Prostate gland (tissue), 2 donors: ENCODE data around the gene ZSWIM9. TPM values are rescaled to one million over a fixed set of nuclear protein-coding genes. Genes with fewer than 3 reads are reported as not detected.

Experiments
- DNase-seq: peaks from one replicate; pipeline ENCODE4 v3.0.0-alpha.2; 2019; ENCODE audit warnings: low spot score
- H3K27ac ChIP-seq, 2 donors: fragments of 200-600 bp; sonication (generic); 2 replicates each; pipeline ENCODE4 v1.5.1; 2017 to 2019
- H3K27me3 ChIP-seq: fragments of 200-600 bp; sonication (generic); replicated peaks from 2 replicates; pipeline ENCODE4 v1.5.1; 2019; ENCODE audit not compliant: insufficient read depth
- H3K36me3 ChIP-seq, 2 donors: fragments of 200-600 bp; sonication (generic); 1 replicate in 1 of 2; 2 replicates in 1 of 2; pipeline versions ENCODE4 v1.5.1 to v1.8.1; 2017 to 2019
- H3K4me1 ChIP-seq: fragments of 200-600 bp; sonication (generic); replicated peaks from 2 replicates; pipeline ENCODE4 v1.5.1; 2019
- H3K4me3 ChIP-seq, 2 donors: fragments of 200-600 bp; sonication (generic); 2 replicates each; pipeline ENCODE4 v1.5.1; 2017 to 2019
- H3K9me3 ChIP-seq: fragments of 200-600 bp; sonication (generic); 2 replicates; pipeline ENCODE4 v1.5.1; 2017
- CTCF ChIP-seq, 4 experiments: fragments of 200-600 bp in 2 of 4; fragments of 450-650 bp in 2 of 4; sonication (generic) in 2 of 4; IDR thresholded peaks; 1 replicate in 3 of 4; 2 replicates in 1 of 4; pipeline ENCODE4 v1.5.1; 2016 to 2019; ENCODE audit warnings: antibody characterized with exemption in 4 of 4, mild to moderate bottlenecking in 2 of 4, moderate library complexity in 2 of 4
- POLR2A ChIP-seq: fragments of 450-650 bp; IDR thresholded peaks from one replicate; pipeline ENCODE4 v1.6.1; 2016; ENCODE audit warnings: antibody characterized with exemption, mild to moderate bottlenecking
- POLR2AphosphoS5 ChIP-seq: sonication (generic); formaldehyde crosslinking; IDR thresholded peaks from one replicate; pipeline ENCODE4 v1.6.1; 2017; ENCODE audit warnings: antibody characterized with exemption
- WGBS: methylation state at CpG from one replicate; pipeline ENCODE4 v1.1.5; 2018; 5-methylcytosine and 5-hydroxymethylcytosine counted together
- intact Hi-C: fragments of 100-400 bp; cut with DNase I; formaldehyde crosslinking; loops from one replicate; pipeline ENCODE4 v1.14.2; 2022
- total RNA-seq, 2 donors: library from RNA; depleted of rRNA; stranded (reverse); fragments of >200 nt; gene quantifications; one replicate each; pipeline ENCODE4 v1.1.0, GENCODE V29; 2016

ZSWIM9 gene
- total RNA-seq, 2 donors from 2014 or later: 4.1 to 7.2 TPM

GRCh38 chr19:48246101-48246500, 75.6 kb downstream of the ZSWIM9 start:
- Histone ChIP-seq H3K36me3 (no peaks in the 10 kb centered on the region), H3K4me3 (no peak overlapping the region), H3K9me3 (no peaks in the 10 kb centered on the region), H3K27ac (no peak overlapping the region), H3K27me3 (no peaks in the 10 kb centered on the region), H3K4me1 (no peaks in the 10 kb centered on the region)
- intact Hi-C loops: no loop called here
- 70% methylated on average over 5 of the region's 5 CpGs for WGBS
- no peak for DNase-seq
- TF ChIP-seq POLR2AphosphoS5 (no peak), POLR2A (no peak), CTCF (IDR thresholded peaks at IDR 0.05) (no peak)

GRCh38 chr19:48247212-48247611, 76.7 kb downstream of the ZSWIM9 start:
- no peak for TF ChIP-seq POLR2AphosphoS5
- no peak for TF ChIP-seq POLR2A
- no peak for TF ChIP-seq CTCF (IDR thresholded peaks at IDR 0.05)

More at GRCh38 chr19:48247212-48247611, 76.7 kb downstream of the ZSWIM9 start:
- 98% methylated on average over 3 of the region's 3 CpGs for WGBS
- Histone ChIP-seq H3K36me3 (no peaks in the 10 kb centered on the region), H3K4me1 (no peaks in the 10 kb centered on the region), H3K4me3 (no peak overlapping the region), H3K27ac (no peak overlapping the region), H3K27me3 (no peaks in the 10 kb centered on the region), H3K9me3 (no peaks in the 10 kb centered on the region)
- DNase-seq: no peak
- intact Hi-C loops: no loop called here

Other genes starting within 250 kb of the ZSWIM9 start
- not detected for gene BSPH1, start 178.5 kb upstream of the ZSWIM9 start, total RNA-seq
- not detected for gene ELSPBP1, start 176.0 kb upstream of the ZSWIM9 start, total RNA-seq
- gene CABP5, start 126.6 kb upstream of the ZSWIM9 start, total RNA-seq: not detected
- 10 to 100 TPM; 11.0 to 27.3 TPM for gene PLA2G4C, start 59.9 kb upstream of the ZSWIM9 start, total RNA-seq
- gene LIG1, start 336 bp upstream of the ZSWIM9 start, total RNA-seq: 10 to 100 TPM; 30.6 to 58.7 TPM
- gene CARD8, start 85.2 kb downstream of the ZSWIM9 start, total RNA-seq: 10 to 100 TPM; 12.6 to 49.0 TPM
- gene ZNF114, start 99.4 kb downstream of the ZSWIM9 start, total RNA-seq: under 1 TPM; 0.23 to 0.74 TPM
- 10 to 100 TPM in 1 of 2 donors, 1 to 10 TPM in 1; 5.9 to 38.6 TPM for gene EMP3, start 154.9 kb downstream of the ZSWIM9 start, total RNA-seq
- gene TMEM143, start 193.3 kb downstream of the ZSWIM9 start, total RNA-seq: 10 to 100 TPM in 1 of 2 donors, 1 to 10 TPM in 1; 4.6 to 14.9 TPM
- 1 to 10 TPM in 1 of 2 donors, not detected in 1; 2.8 TPM for gene SYNGR4, start 193.7 kb downstream of the ZSWIM9 start, total RNA-seq
- 100 to 1,000 TPM; 153 to 179 TPM for gene KDELR1, start 220.9 kb downstream of the ZSWIM9 start, total RNA-seq
- 1 to 10 TPM in 1 of 2 donors, under 1 TPM in 1; 0.73 to 1.8 TPM for gene GRIN2D, start 223.0 kb downstream of the ZSWIM9 start, total RNA-seq